ENCODE measurements around the gene LRCH1.

The LRCH1 gene

DNA sequence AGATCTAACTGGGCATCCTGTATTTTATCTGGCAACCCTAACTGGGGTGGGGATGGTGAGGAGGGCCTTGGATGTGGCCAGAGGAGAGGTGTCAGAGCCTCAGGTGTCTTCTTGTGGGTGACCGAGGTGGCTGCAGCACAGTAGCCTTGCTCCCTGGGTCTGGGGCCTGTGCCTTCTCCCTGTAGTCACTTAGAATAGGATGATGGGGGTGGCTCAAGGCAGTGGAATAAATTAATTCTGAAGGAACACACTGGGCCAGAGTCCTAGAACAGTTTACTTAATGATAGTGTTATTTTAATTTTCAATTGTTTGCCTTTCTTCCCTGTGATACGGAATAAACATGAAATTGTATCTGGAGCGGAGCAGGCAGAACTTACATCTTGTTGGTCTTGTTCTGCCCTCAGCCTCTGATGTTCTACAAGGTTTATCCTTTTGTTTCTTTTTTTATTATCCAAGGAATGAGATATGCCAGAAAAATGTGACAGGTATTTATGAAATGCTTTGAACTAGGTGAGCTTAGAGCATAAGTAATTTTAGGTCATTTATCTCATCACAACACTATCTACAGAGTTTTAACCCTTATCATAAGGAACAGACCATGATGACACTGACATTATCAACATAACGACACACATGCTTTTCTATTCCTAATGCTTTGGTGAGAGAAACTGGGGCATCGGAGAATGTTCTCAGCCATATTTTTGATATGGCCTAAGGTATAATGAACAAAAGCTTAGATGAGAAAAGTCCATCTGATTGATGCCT is 51.4 kb downstream of the LRCH1 start:
- no peak for DNase-seq (ENCODE audit: low read depth, low spot score)
- no peak overlapping the region for H3K4me3 ChIP-seq (ENCODE audit: low read length)

DNA sequence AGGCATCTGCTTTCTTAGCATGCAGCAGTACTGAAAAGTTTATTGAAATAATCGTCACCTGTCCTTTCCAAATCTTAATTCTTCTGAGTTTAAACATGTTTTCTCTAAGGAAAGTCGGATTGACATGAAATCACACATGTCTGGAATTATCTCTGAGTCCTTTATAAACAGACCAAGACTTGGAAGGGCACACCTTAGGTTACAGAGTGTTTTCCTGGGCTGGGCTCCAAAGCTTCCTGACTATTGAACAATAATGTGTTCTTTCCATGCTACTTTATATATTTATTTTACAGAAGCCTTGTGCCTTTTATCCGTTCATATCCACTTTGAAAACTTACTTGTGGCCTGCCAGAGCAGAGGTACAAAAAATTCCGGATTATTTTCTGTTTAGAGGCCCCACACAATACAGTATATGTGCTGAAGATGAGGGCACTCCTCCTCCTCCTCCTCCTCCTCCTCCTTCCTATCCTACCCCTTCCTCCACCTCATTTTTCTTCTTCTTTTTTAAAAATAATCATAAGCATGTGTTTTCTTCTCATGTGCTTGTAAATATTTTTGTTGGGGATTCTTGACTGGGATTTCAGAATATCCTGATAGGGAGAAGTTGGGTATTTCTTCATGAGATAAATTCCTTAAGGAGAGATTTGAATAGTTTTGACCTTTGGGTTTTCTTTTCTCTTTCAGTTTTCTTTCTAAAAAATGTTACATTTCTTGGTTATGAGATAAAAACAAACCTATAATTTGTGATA is 52.3 kb downstream of the LRCH1 start:
- H3K4me3 ChIP-seq (ENCODE audit: low read length) = no peak overlapping the region

DNA sequence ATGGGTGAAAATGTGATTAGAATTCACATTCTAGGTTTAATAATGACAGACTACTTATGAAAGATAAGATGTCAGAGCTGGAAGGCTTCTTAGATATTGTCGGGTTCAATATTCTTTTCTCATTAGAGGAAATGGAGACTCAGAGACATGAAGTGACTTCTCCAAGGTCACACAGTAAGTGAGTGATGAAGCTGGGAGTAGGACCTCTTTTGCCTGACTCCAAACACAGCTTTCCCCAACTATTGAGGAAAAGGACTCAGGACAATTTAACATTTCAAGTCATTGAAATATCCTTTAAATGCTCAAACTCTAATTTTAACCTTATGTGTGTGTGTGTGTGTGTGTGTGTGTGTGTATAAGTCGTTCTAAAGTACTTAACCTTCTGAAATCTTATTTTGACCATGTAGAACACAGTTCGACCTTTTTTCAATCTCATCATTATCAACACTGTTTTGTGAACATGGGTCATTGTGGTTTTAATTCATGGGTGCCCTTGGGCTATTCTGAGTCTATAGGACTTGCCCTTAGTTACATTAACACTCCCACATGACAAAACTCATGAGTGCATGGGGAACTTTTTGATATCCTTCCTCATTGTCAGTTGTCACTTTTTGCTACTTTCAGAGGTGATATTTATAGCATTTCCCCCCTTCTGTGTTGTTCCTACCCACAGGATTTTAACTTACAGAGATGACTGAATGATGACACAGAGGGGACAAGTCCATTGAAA is 53.0 kb downstream of the LRCH1 start:
- no peak overlapping the region for H3K4me3 ChIP-seq (ENCODE audit: low read length)
- no peak for DNase-seq (ENCODE audit: low read depth, low spot score)

More for the DNA sequence above, 52.3 kb downstream of the LRCH1 start:
- DNase-seq (ENCODE audit: low read depth, low spot score) = no peak

- H3K4me3 ChIP-seq (ENCODE audit: low read length) = no peak overlapping the region
These were observed 54.0 kb downstream of the LRCH1 start for GRCh38 chr13:46606970-46607369.

GRCh38 chr13:46607768-46608564 is 55.0 kb downstream of the LRCH1 start:
- DNase-seq (ENCODE audit: low read depth, low spot score) = no peak

More at GRCh38 chr13:46606970-46607369, 54.0 kb downstream of the LRCH1 start:
- DNase-seq (ENCODE audit: low read depth, low spot score) = no peak

GRCh38 chr13:46609052-46609451 is 56.1 kb downstream of the LRCH1 start:
- no peak overlapping the region for H3K4me3 ChIP-seq (ENCODE audit: low read length)
- DNase-seq (ENCODE audit: low read depth, low spot score) = no peak

More at GRCh38 chr13:46607768-46608564, 55.0 kb downstream of the LRCH1 start:
- no peak overlapping the region for H3K4me3 ChIP-seq (ENCODE audit: low read length)

DNA sequence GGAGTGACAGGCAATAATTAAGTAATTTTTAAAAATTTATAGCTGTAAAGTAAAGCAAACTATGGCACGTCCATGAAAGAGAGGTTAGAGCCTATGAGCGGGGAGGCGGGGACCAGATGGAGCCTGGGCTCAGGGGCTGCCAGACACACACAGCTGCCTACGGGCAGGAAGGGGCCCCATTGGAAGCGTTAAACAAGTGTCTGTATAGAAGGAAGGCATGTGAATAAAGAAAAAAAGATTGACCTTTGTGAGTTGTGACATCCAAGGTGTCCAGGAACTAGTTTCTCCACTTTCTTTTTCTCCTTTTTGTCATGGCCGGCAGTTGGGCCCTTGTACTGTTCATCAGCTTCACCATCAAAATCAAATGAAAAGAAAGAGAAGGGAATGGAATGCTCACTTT is 56.8 kb downstream of the LRCH1 start:
- DNase-seq (ENCODE audit: low read depth, low spot score) = no peak
- no peak overlapping the region for H3K4me3 ChIP-seq (ENCODE audit: low read length)

DNA sequence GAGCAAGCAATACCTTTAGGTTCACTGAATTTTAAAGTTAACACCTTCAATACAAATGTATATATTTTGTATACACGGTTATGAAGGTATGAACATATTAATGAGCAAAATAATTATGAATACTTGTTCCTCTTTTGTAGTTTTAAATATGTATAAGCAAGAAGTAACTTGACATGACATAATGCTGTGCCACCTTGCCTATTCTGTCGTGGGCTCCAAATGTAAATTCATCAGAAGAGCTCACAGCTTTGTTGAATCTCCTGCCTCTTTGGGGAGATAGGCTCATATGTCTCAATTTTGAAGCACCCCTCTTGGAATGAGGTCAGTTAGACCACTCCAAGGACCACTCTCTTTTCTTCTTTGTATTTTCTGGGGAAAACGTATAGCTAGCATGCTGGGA is 59.3 kb downstream of the LRCH1 start:
- DNase-seq (ENCODE audit: low read depth, low spot score) = no peak
- H3K4me3 ChIP-seq (ENCODE audit: low read length) = no peak overlapping the region

DNA sequence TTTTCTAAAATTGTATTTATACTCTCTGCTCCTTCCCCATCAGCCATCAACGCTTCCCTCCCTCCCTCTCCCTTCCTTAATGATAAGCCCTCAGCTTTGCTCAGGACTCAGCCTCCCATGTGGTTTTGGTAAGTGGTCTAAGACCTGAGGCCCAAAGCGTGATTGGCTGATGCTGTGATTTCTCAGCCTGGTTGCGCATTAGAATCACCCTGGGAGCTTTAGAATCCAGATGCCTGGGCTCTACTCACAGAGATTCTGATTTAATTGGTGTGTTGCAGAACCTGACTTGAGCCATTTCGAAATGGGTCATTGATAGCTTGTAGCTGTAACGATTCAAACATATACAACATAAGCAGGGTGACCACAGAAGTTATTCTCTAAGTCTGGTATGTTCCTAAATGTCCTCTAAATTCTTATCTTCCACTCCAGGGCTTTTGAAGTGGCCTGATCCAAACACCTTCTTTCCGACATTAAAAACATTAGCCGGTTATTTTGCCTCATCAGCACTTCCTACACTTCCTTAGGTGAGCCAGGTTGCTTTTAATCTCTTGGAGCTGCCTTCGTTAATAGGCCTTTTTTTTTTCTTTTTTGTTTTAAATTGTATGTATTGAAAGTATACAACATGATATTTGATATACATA is 60.6 kb downstream of the LRCH1 start:
- H3K4me3 ChIP-seq (ENCODE audit: low read length) = no peak overlapping the region
- no peak for DNase-seq (ENCODE audit: low read depth, low spot score)

GRCh38 chr13:46614582-46614981 is 61.6 kb downstream of the LRCH1 start:
- no peak for DNase-seq (ENCODE audit: low read depth, low spot score)
- H3K4me3 ChIP-seq (ENCODE audit: low read length) = no peak overlapping the region

DNA sequence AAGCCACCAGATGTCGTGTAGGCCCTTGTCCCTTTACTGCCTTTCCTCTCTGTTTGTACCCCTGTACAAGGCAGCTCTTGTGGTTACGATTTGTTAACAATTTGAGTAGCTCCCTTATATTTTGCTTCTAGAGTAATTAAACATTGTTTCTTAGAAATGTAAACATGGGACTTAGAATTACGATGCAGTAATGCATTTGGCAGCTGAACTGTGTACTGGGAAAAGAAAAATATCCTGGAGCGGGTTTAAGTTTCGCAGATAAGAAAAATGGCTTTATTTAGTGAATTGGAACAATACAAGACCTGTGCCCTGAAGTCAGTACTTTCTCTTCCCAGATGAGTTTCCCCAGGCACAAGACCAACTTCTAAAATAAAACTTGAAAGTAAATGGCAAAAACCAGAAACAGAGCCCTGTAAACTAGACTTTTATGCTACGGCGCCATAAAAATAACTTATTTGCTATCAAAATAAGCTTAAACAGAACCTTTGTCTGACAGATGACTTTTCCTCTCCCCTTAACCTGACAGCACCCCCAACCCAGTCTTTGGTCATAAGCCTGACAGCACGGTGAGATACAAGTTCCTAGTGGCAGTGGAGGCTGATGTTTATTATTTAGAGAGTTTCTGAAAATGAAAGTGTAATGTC is 63.0 kb downstream of the LRCH1 start:
- DNase-seq (ENCODE audit: low read depth, low spot score) = no peak
- no peak overlapping the region for H3K4me3 ChIP-seq (ENCODE audit: low read length)

DNA sequence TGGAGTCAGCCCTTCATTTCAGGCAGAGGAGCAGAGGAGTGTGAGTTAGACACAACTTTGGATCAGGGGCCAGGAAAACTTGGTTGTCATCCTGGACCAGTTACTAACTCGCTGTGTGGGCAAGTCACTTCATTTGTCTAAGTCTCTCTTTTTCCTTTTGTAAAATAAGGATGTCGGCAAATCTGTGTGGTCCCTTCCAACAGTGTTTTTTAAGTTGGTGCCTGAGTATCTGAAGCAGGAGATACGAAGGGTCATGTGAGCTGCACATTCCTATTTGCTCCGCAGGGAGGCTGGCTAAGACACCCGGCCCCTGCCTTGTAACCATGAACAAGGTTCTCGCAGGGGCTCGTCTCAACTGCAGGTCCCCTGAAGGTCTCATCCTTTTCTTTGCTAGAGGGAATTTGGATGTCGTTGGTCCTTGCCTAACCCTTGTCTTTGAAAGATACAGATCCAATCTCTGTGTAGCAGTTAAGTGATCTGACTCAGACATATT is 64.3 kb downstream of the LRCH1 start:
- DNase-seq (ENCODE audit: low read depth, low spot score) = no peak
- no peak overlapping the region for H3K4me3 ChIP-seq (ENCODE audit: low read length)

DNA sequence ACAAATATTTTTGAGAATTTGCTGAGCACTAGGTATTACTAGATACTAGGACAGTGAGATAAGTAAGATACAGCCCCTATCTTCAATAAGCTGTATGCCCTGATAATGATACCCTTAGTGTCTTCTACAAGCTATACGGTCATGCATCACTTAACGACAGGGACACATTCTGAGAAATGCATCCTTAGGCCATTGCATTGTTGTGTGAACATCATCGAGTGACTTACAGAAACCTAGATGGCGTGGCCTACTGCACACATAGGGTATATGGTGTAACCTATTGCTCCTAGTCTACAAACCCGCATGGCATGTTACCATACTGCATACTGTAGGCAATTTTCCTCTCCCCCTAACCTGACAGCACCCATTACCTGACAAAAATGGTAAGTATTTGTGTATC is 64.9 kb downstream of the LRCH1 start:
- DNase-seq (ENCODE audit: low read depth, low spot score) = no peak
- H3K4me3 ChIP-seq (ENCODE audit: low read length) = no peak overlapping the region

GRCh38 chr13:46618694-46619254 is 65.8 kb downstream of the LRCH1 start:
- DNase-seq (ENCODE audit: low read depth, low spot score) = no peak
- H3K4me3 ChIP-seq (ENCODE audit: low read length) = no peak overlapping the region

DNA sequence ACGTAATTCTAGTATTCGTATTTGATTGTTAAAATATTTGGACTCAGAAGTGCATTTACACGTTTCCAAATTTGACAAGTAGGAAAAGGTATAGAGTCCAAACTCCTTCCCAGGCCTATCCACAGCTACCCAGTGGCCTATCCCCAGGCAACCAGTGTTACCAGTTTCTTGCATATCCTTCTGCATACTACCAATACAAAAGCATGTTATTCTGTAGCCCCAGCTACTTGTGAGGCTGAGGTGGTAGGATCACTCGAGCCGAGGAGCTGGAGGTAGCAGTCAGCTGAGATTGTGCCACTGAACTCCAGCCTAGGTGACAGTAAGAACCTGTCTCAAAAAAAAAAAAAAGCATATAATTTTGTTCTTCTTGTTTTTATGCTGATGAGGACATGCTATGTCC is 67.1 kb downstream of the LRCH1 start:
- no peak overlapping the region for H3K4me3 ChIP-seq (ENCODE audit: low read length)

DNA sequence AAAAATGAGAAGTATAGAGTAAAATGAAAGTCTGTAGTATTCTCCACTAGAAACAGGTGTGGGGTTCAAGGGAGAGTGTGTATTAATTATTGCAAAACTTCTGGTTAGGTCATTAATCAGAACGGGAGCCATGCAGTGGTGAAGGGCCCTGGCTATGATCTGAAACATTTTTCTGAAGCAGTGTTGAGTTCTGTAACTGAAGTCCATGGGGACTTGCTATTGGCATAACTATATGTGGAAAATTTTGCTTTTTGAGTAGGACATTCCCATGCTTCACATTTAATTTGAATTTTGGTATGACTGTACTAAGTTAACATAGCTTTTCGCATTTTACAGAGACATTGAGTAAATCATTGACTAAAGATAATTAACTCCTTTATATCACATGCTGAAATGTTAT is 67.5 kb downstream of the LRCH1 start:
- H3K4me3 ChIP-seq (ENCODE audit: low read length) = no peak overlapping the region
- DNase-seq (ENCODE audit: low read depth, low spot score) = no peak

More for the DNA sequence above, 67.1 kb downstream of the LRCH1 start:
- DNase-seq (ENCODE audit: low read depth, low spot score) = no peak

DNA sequence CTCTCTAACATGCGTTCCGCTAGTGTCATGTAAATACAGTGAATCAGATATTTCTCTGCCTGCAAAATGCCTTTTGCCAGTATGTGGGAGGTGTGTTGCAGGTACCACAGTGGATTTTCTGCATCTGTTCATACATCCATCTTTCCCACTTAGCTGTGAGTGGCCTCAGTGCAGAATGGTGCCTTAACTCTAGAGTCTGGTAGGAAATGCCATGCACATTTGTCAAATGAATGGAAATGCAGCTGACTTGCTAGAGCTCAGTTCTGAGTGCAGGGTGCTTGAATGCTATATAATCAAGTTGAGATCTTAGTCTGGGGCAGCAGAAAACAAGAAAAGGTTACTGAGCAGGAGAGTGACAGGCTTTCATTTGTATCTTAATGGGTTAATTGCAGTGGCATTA is 68.2 kb downstream of the LRCH1 start:
- no peak for DNase-seq (ENCODE audit: low read depth, low spot score)
- H3K4me3 ChIP-seq (ENCODE audit: low read length) = no peak overlapping the region

Data from Jurkat, Clone E6-1 (cell line).